ENCODE measurements around the gene SVIL. TPM values are rescaled to one million over a fixed set of nuclear protein-coding genes. Genes with fewer than 3 reads are reported as not detected.

SVIL gene
- total and polyA plus RNA-seq, 2 donors (not counting 1 experiment from before 2014, with no cell fraction given) = 0.74 to 0.88 TPM

- no peaks in the 10 kb centered on the region for H3K36me3 ChIP-seq (replicated peaks in 1 of 2; ENCODE audit: control extremely low read depth in 1 of 2, control insufficient read depth in 1 of 2, extremely low read depth in 1 of 2, insufficient read depth in 2 of 2, low read length in 1 of 2)
- no peaks in the 10 kb centered on the region for H3K4me1 ChIP-seq (ENCODE audit: control insufficient read depth in 2 of 2, insufficient read depth in 2 of 2, low read length in 2 of 2)
- H3K9ac ChIP-seq (ENCODE audit: low read length) = no peak overlapping the region
- no peaks in the 10 kb centered on the region for H4K20me1 ChIP-seq (ENCODE audit: control insufficient read depth, insufficient read depth, low read length, poor library complexity, severe bottlenecking)
- no peaks in the 10 kb centered on the region for H3K9me3 ChIP-seq (ENCODE audit: control extremely low read depth in 1 of 3, control insufficient read depth in 2 of 3, insufficient read depth in 1 of 3, low read length in 2 of 3)
- 94% methylated on average over 21 of the region's 28 CpGs for WGBS (ENCODE audit: insufficient coverage)
- intact Hi-C loops (cut with micrococcal nuclease) = no loop called here
- no peaks in the 10 kb centered on the region for H3K27me3 Mint-ChIP-seq
- no peak overlapping the region for H3K27ac ChIP-seq (ENCODE audit: low read length in 2 of 2)
- DNase-seq = no peak
- POLR2A ChIA-PET = no interaction called here
- H3K4me3 ChIP-seq (ENCODE audit: control extremely low read depth in 1 of 5, extremely low read depth in 1 of 5, insufficient read depth in 1 of 5, low read depth in 2 of 5, low read length in 4 of 5) = no peak overlapping the region
- no peaks in the 10 kb centered on the region for H3K9me3 Mint-ChIP-seq (ENCODE audit: insufficient read depth)
- no peak overlapping the region for H3K4me2 ChIP-seq (replicated peaks; ENCODE audit: low read depth, low read length, poor library complexity, severe bottlenecking)
- no peak for TF ChIP-seq CTCF (IDR thresholded peaks at IDR 0.05)
- TF ChIP-seq EZH2 (IDR thresholded peaks at IDR 0.05; ENCODE audit: borderline replicate concordance, insufficient read depth, low read depth, low read length, poor library complexity, severe bottlenecking) = no peak
- H3K27ac Mint-ChIP-seq = no peak overlapping the region
- no peaks in the 10 kb centered on the region for H3K27me3 ChIP-seq (replicated peaks in 1 of 4; ENCODE audit: control extremely low read depth in 1 of 4, control insufficient read depth in 3 of 4, insufficient read depth in 4 of 4, low read length in 3 of 4)
- no peak for ATAC-seq (ENCODE audit: low read depth)
- CTCF ChIA-PET = no interaction called here
- H2AFZ ChIP-seq (ENCODE audit: insufficient read depth, low read depth, low read length, poor library complexity, severe bottlenecking) = no peak overlapping the region
- no peak overlapping the region for H3K4me3 Mint-ChIP-seq
- no peaks in the 10 kb centered on the region for H3K4me1 Mint-ChIP-seq
- no peaks in the 10 kb centered on the region for H3K79me2 ChIP-seq (ENCODE audit: control insufficient read depth, insufficient read depth, low read length)
Measured at GRCh38 chr10:29479981-29480954, 154.5 kb downstream of the SVIL start.
